HepG2 (cell line): ENCODE data around the gene SMCO4. TPM values are rescaled to one million over a fixed set of nuclear protein-coding genes. Genes with fewer than 3 reads are reported as not detected.

Experiments used
- CSRNP1 ChIP-seq: sonication (generic); formaldehyde crosslinking; IDR thresholded peaks from 2 replicates; pipeline ENCODE4 v1.8.1; 2023; ENCODE audit warnings: mild to moderate bottlenecking, missing genetic modification reagents
- DPF2 ChIP-seq: sonication (generic); formaldehyde crosslinking; IDR thresholded peaks from 2 replicates; pipeline ENCODE4 v1.4.0; 2020; ENCODE audit warnings: mild to moderate bottlenecking, low read depth, missing genetic modification reagents, borderline replicate concordance
- GRHL1 ChIP-seq: sonication (generic); formaldehyde crosslinking; conservative IDR thresholded peaks from 2 replicates; pipeline ENCODE4 v1.8.0; 2022; ENCODE audit warnings: missing genetic modification reagents
- HDAC2 ChIP-seq: sonication (generic); formaldehyde crosslinking; IDR thresholded peaks from 2 replicates; pipeline ENCODE4 v1.4.0; 2020; ENCODE audit warnings: missing genetic modification reagents
- MAX ChIP-seq: IDR thresholded peaks from 2 replicates; pipeline ENCODE4 v1.6.1; 2012; ENCODE audit warnings: inconsistent platforms
- NFE2L1 ChIP-seq: sonication (generic); formaldehyde crosslinking; IDR thresholded peaks from 2 replicates; pipeline ENCODE4 v1.4.0; 2020; ENCODE audit warnings: missing genetic modification reagents, mild to moderate bottlenecking, borderline replicate concordance
- NFIB ChIP-seq: sonication (generic); formaldehyde crosslinking; IDR thresholded peaks from 2 replicates; pipeline ENCODE4 v1.9.0; 2021; ENCODE audit warnings: missing genetic modification reagents, mild to moderate bottlenecking, borderline replicate concordance
- PCBP2 ChIP-seq: fragments of 200-400 bp; formaldehyde crosslinking; optimal IDR thresholded peaks from 2 replicates; pipeline ENCODE3; 2018; ENCODE audit warnings: low read length, low read depth; ENCODE audit not compliant: poor library complexity, severe bottlenecking
- RBAK ChIP-seq: sonication (generic); formaldehyde crosslinking; IDR thresholded peaks from 2 replicates; pipeline ENCODE4 v1.5.1; 2020; ENCODE audit warnings: mild to moderate bottlenecking, missing genetic modification reagents
- SMAD1 ChIP-seq: sonication (generic); formaldehyde crosslinking; IDR thresholded peaks from 2 replicates; pipeline ENCODE4 v1.4.0; 2020; ENCODE audit warnings: missing genetic modification reagents, low read depth, mild to moderate bottlenecking, borderline replicate concordance
- SRF ChIP-seq: IDR thresholded peaks from 2 replicates; pipeline ENCODE4 v1.6.1; 2011; ENCODE audit warnings: mild to moderate bottlenecking, low read depth, low read length, moderate library complexity
- TRAFD1 ChIP-seq: sonication (generic); formaldehyde crosslinking; IDR thresholded peaks from 2 replicates; pipeline ENCODE4 v1.5.1; 2020; ENCODE audit warnings: missing genetic modification reagents, mild to moderate bottlenecking, borderline replicate concordance
- ZNF337 ChIP-seq: sonication (generic); formaldehyde crosslinking; IDR thresholded peaks from 2 replicates; pipeline ENCODE4 v1.5.1; 2020; ENCODE audit warnings: missing genetic modification reagents, low read depth, mild to moderate bottlenecking, borderline replicate concordance
- ZNF501 ChIP-seq: sonication (generic); formaldehyde crosslinking; IDR thresholded peaks from 2 replicates; pipeline ENCODE4 v1.5.1; 2020; ENCODE audit warnings: mild to moderate bottlenecking, moderate library complexity, missing genetic modification reagents
- ZNF543 ChIP-seq: sonication (generic); formaldehyde crosslinking; IDR thresholded peaks from 2 replicates; pipeline ENCODE4 v1.4.0; 2020; ENCODE audit warnings: mild to moderate bottlenecking, missing genetic modification reagents
- ZNF687 ChIP-seq: sonication (generic); formaldehyde crosslinking; IDR thresholded peaks from 2 replicates; pipeline ENCODE4 v1.5.1; 2020; ENCODE audit warnings: mild to moderate bottlenecking, missing genetic modification reagents, moderate library complexity
- ZSCAN31 ChIP-seq: sonication (generic); formaldehyde crosslinking; IDR thresholded peaks from 2 replicates; pipeline ENCODE4 v1.5.0; 2020; ENCODE audit warnings: low read depth, mild to moderate bottlenecking, missing genetic modification reagents
- polyA plus RNA-seq, 8 experiments: library from polyadenylated mRNA; depleted of rRNA in 3 of 8; stranded (reverse) in 7 of 8; unstranded in 1 of 8; fragments of >200 nt; fragmentation: Illumina TruSeq in 4 of 8; extraction: Trizol in 4 of 8; gene quantifications; 2 replicates each; pipeline versions ENCODE4 v1.2.1 to v1.2.3, GENCODE V29; 2011 to 2016; ENCODE audit warnings: low read depth in 4 of 8, missing spikeins in 1 of 8, mixed read lengths in 1 of 8; ENCODE audit not compliant: insufficient read depth in 1 of 8
- total RNA-seq, 5 experiments: library from RNA; depleted of rRNA; stranded (reverse); fragments of >200 nt; fragmentation: Illumina TruSeq; extraction: Trizol; gene quantifications; 2 replicates each; pipeline ENCODE4 v1.2.3, GENCODE V29; 2016; ENCODE audit warnings: low read depth in 1 of 5

The SMCO4 gene
- total and polyA plus RNA-seq, 2 of the 13 experiments (the other 11 are each of a cell fraction or from before 2014, with no cell fraction given), result 10.6 to 28.5 TPM

GRCh38 chr11:93570759-93571413, 27.7 kb upstream of the SMCO4 start (continued):
- no peak for TF ChIP-seq CSRNP1 (CRISPR knock-in tag)
- no peak for TF ChIP-seq RBAK (CRISPR knock-in tag)
- no peak for TF ChIP-seq ZNF337 (CRISPR knock-in tag)
- no peak for TF ChIP-seq TRAFD1
- peak; percentile 77 for TF ChIP-seq MAX
- no peak for TF ChIP-seq ZNF687 (CRISPR knock-in tag)
- TF ChIP-seq HDAC2 (CRISPR knock-in tag), result peak; percentile 90
- TF ChIP-seq SMAD1 (CRISPR knock-in tag), result no peak
- no peak for TF ChIP-seq GRHL1 (CRISPR knock-in tag)
- no peak for TF ChIP-seq PCBP2
- TF ChIP-seq NFIB (CRISPR knock-in tag), result no peak
- TF ChIP-seq SRF, result no peak
- no peak for TF ChIP-seq NFE2L1 (CRISPR knock-in tag)
- TF ChIP-seq DPF2 (CRISPR knock-in tag), result peak; percentile 38; the same call in 1 of the 2 replicates
- no peak for TF ChIP-seq ZNF501
- no peak for TF ChIP-seq ZSCAN31 (CRISPR knock-in tag)
- TF ChIP-seq ZNF543, result no peak
